B cell (primary cell): ENCODE measurements around the gene ZNF320. TPM values are rescaled to one million over a fixed set of nuclear protein-coding genes. Genes with fewer than 3 reads are reported as not detected.

Experiments
- ATAC-seq: fragments of 200-7000 bp; cut with Tn5 transposase; one replicate; pipeline ENCODE4 v1.10.0; 2021; ENCODE audit warnings: low read depth, mild to moderate bottlenecking, moderate number of reproducible peaks, moderate library complexity
- CTCF ChIA-PET: fragments of 350-600 bp; sonication (Branson Sonifier 250); formaldehyde crosslinking; loops from one replicate; lab custom pipeline; 2021; ENCODE audit warnings: antibody characterized with exemption, inconsistent platforms; lab: Charles Lee
- POLR2A ChIA-PET: fragments of 350-600 bp; sonication (Branson Sonifier 250); formaldehyde crosslinking; loops from one replicate; lab custom pipeline; 2021; ENCODE audit warnings: antibody characterized with exemption; lab: Charles Lee
- DNase-seq: peaks from one replicate; pipeline ENCODE4 v3.0.0; 2013
- H2AFZ ChIP-seq: 2 replicates; pipeline ENCODE4 v1.6.1; 2012; ENCODE audit warnings: mild to moderate bottlenecking, low read depth, low read length; ENCODE audit not compliant: insufficient read depth, poor library complexity, severe bottlenecking
- H3K27ac ChIP-seq, 2 donors: 1 replicate in 1 of 2; 2 replicates in 1 of 2; pipeline ENCODE4 v1.5.1; 2012 to 2013; ENCODE audit warnings: low read length in 2 of 2, mild to moderate bottlenecking in 2 of 2, moderate library complexity in 1 of 2
- H3K27me3 ChIP-seq, 4 experiments: fragments of 200-600 bp in 1 of 4; sonication (generic) in 1 of 4; replicated peaks in 1 of 4; 1 replicate in 2 of 4; 2 replicates in 2 of 4; pipeline versions ENCODE4 v1.6.1 to v1.7.0; 2013 to 2016; ENCODE audit warnings: low read length in 3 of 4, mild to moderate bottlenecking in 2 of 4, mixed read lengths in 1 of 4, moderate library complexity in 1 of 4; ENCODE audit not compliant: insufficient read depth in 4 of 4, control insufficient read depth in 3 of 4; ENCODE audit errors: control extremely low read depth in 1 of 4
- H3K36me3 ChIP-seq, 2 experiments: replicated peaks in 1 of 2; 1 replicate in 1 of 2; 2 replicates in 1 of 2; pipeline versions ENCODE4 v1.6.1 to v1.7.1; 2013; ENCODE audit warnings: low read length in 1 of 2; ENCODE audit not compliant: insufficient read depth in 2 of 2, control insufficient read depth in 1 of 2; ENCODE audit errors: control extremely low read depth in 1 of 2, extremely low read depth in 1 of 2
- H3K4me1 ChIP-seq, 2 donors: fragments of 200-600 bp in 1 of 2; sonication (generic) in 1 of 2; 1 replicate in 1 of 2; 2 replicates in 1 of 2; pipeline versions ENCODE4 v1.5.1 to v1.6.1; 2013 to 2017; ENCODE audit warnings: low read length in 2 of 2; ENCODE audit not compliant: control insufficient read depth in 2 of 2, insufficient read depth in 2 of 2
- H3K4me2 ChIP-seq: replicated peaks from 2 replicates; pipeline ENCODE3; 2012; ENCODE audit warnings: mild to moderate bottlenecking, low read depth, low read length; ENCODE audit not compliant: poor library complexity, severe bottlenecking
- H3K4me3 ChIP-seq, 5 experiments: fragments of 200-600 bp in 1 of 5; sonication (generic) in 1 of 5; 1 replicate in 3 of 5; 2 replicates in 2 of 5; pipeline versions ENCODE4 v1.5.1 to v1.7.0; 2011 to 2016; ENCODE audit warnings: low read length in 4 of 5, mild to moderate bottlenecking in 4 of 5, low read depth in 2 of 5, control low read depth in 1 of 5, moderate library complexity in 1 of 5; ENCODE audit not compliant: insufficient read depth in 1 of 5; ENCODE audit errors: control extremely low read depth in 1 of 5, extremely low read depth in 1 of 5
- H3K79me2 ChIP-seq: fragments of 200-600 bp; sonication (generic); one replicate; pipeline ENCODE4 v1.6.0; 2016; ENCODE audit warnings: low read length; ENCODE audit not compliant: control insufficient read depth, insufficient read depth
- H3K9ac ChIP-seq: fragments of 200-600 bp; sonication (generic); 2 replicates; pipeline ENCODE4 v1.6.1; 2017; ENCODE audit warnings: mild to moderate bottlenecking, low read length, moderate library complexity
- H3K9me3 ChIP-seq, 3 donors: one replicate each; pipeline versions ENCODE4 v1.6.1 to v1.7.1; 2013; ENCODE audit warnings: low read length in 2 of 3; ENCODE audit not compliant: control insufficient read depth in 2 of 3, insufficient read depth in 1 of 3; ENCODE audit errors: control extremely low read depth in 1 of 3
- H4K20me1 ChIP-seq: 2 replicates; pipeline ENCODE4 v1.6.0; 2012; ENCODE audit warnings: mild to moderate bottlenecking, low read length; ENCODE audit not compliant: insufficient read depth, control insufficient read depth, poor library complexity, severe bottlenecking
- H3K27ac Mint-ChIP-seq: one replicate; pipeline ENCODE4 v1.8.0; 2021; ENCODE audit warnings: mixed read lengths
- H3K27me3 Mint-ChIP-seq: one replicate; pipeline ENCODE4 v1.8.0; 2021; ENCODE audit warnings: mixed read lengths
- H3K4me1 Mint-ChIP-seq: one replicate; pipeline ENCODE4 v1.8.0; 2021; ENCODE audit warnings: mixed read lengths
- H3K4me3 Mint-ChIP-seq: one replicate; pipeline ENCODE4 v1.8.0; 2021; ENCODE audit warnings: mixed read lengths
- H3K9me3 Mint-ChIP-seq: one replicate; pipeline ENCODE4 v1.8.0; 2022; ENCODE audit warnings: mixed read lengths; ENCODE audit not compliant: insufficient read depth
- EZH2 ChIP-seq: IDR thresholded peaks from 2 replicates; pipeline ENCODE4 v1.6.1; 2012; ENCODE audit warnings: borderline replicate concordance, low read depth, mild to moderate bottlenecking, moderate library complexity, low read length; ENCODE audit not compliant: insufficient read depth, poor library complexity, severe bottlenecking
- WGBS: methylation state at CpG from one replicate; pipeline ENCODE4 v1.1.5; 2013; ENCODE audit warnings: missing lambda C conversion rate; ENCODE audit not compliant: insufficient coverage; 5-methylcytosine and 5-hydroxymethylcytosine counted together
- intact Hi-C: fragments of 100-400 bp; cut with micrococcal nuclease; formaldehyde crosslinking; loops from one replicate; pipeline ENCODE4 v1.10.0; 2022
- polyA plus RNA-seq: library from polyadenylated mRNA; depleted of rRNA; stranded (reverse); fragments of >200 nt; gene quantifications from 2 replicates; pipeline ENCODE4 v1.2.3, GENCODE V29; 2012
- total RNA-seq, 2 donors: library from RNA; stranded (reverse); fragments of 120-200 nt in 1 of 2; gene quantifications; 1 replicate in 1 of 2; 2 replicates in 1 of 2; pipeline versions ENCODE4 v1.2.3 to v1.2.4, GENCODE V29; 2013 to 2022
- TF ChIP-seq, protein P1 (sequence below): fragments of 200-600 bp; IDR thresholded peaks from one replicate; pipeline ENCODE4 v1.8.0; 2022; ENCODE audit warnings: antibody characterized with exemption, mild to moderate bottlenecking

ZNF320 gene
- total and polyA plus RNA-seq, 2 donors (not counting 1 experiment from before 2014, with no cell fraction given) = 14.5 to 33.1 TPM

DNA sequence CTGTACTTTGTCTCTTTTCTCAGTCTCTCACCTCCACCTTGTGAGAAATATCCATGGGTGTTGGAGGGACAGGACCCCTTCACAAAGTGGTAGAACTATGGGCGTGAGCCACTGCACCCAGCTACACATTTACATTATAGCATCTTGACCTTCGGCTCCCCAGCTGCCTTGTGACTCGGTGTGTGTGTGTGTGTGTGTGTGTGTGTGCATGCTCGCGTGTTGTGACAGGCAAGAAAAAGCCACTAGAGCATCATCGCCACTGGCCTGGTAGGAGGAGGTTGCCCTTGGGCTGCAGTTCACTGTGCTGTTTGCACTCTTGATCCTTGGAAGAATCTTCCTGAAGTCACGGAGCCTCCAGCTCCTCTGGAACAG, 39.5 kb upstream of the ZNF320 start:
- Mint-ChIP-seq H3K9me3 (no peaks in the 10 kb centered on the region), H3K4me1 (peaks cover 37% of the 10 kb centered on the region), H3K4me3 (no peak overlapping the region), H3K27ac (no peak overlapping the region), H3K27me3 (no peaks in the 10 kb centered on the region)
- Histone ChIP-seq H4K20me1 (no peaks in the 10 kb centered on the region), H3K79me2 (peaks cover 41% of the 10 kb centered on the region), H3K27me3 (no peaks in the 10 kb centered on the region), H3K4me1 (peaks cover 9 to 13% of the 10 kb centered on the region in 2 donors), H2AFZ (no peak overlapping the region), H3K4me2 (no peak overlapping the region), H3K9ac (no peak overlapping the region), H3K9me3 (peaks cover 0 to 47% (median 0%) of the 10 kb centered on the region in 3 donors), H3K4me3 (no peak overlapping the region), H3K36me3 (peaks cover 0 to 2% of the 10 kb centered on the region in 2 experiments), H3K27ac (no peak overlapping the region)
- DNase-seq (no peak), ATAC-seq (no peak)
- ChIA-PET POLR2A (no interaction called here), CTCF (interaction anchor here (0.6 kb wide), 1 partner anchor 747 kb away, joined by 3 read pairs; the partner anchor contains the start of gene PPP2R1A)
- WGBS = 94% methylated on average over 3 of the region's 7 CpGs
- intact Hi-C loops = no loop called here
- TF ChIP-seq EZH2 = no peak
- TF ChIP-seq, protein P1, sequence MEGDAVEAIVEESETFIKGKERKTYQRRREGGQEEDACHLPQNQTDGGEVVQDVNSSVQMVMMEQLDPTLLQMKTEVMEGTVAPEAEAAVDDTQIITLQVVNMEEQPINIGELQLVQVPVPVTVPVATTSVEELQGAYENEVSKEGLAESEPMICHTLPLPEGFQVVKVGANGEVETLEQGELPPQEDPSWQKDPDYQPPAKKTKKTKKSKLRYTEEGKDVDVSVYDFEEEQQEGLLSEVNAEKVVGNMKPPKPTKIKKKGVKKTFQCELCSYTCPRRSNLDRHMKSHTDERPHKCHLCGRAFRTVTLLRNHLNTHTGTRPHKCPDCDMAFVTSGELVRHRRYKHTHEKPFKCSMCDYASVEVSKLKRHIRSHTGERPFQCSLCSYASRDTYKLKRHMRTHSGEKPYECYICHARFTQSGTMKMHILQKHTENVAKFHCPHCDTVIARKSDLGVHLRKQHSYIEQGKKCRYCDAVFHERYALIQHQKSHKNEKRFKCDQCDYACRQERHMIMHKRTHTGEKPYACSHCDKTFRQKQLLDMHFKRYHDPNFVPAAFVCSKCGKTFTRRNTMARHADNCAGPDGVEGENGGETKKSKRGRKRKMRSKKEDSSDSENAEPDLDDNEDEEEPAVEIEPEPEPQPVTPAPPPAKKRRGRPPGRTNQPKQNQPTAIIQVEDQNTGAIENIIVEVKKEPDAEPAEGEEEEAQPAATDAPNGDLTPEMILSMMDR = no peak

- no peak overlapping the region for H3K4me2 ChIP-seq
- peaks cover 0 to 51% (median 0%) of the 10 kb centered on the region in 3 donors for H3K9me3 ChIP-seq
- H3K27me3 ChIP-seq = no peaks in the 10 kb centered on the region
- no peak for TF ChIP-seq EZH2
- TF ChIP-seq, protein P1 = no peak
- H2AFZ ChIP-seq = no peak overlapping the region
- peaks cover 35% of the 10 kb centered on the region for H3K79me2 ChIP-seq
- H3K4me1 ChIP-seq = peaks cover 3 to 7% of the 10 kb centered on the region in 2 donors
- Mint-ChIP-seq H3K4me3 (no peak overlapping the region), H3K4me1 (peaks cover 32% of the 10 kb centered on the region), H3K27me3 (no peaks in the 10 kb centered on the region), H3K27ac (no peak overlapping the region), H3K9me3 (no peaks in the 10 kb centered on the region)
- H3K9ac ChIP-seq = no peak overlapping the region
- CTCF ChIA-PET = no interaction called here
- intact Hi-C loops = no loop called here
- no peak for ATAC-seq
- POLR2A ChIA-PET = no interaction called here
- H3K27ac ChIP-seq = no peak overlapping the region
- no peaks in the 10 kb centered on the region for H4K20me1 ChIP-seq
- peaks cover 0 to 2% of the 10 kb centered on the region in 2 experiments for H3K36me3 ChIP-seq
- WGBS = 2% methylated on average over 5 of the region's 12 CpGs
- H3K4me3 ChIP-seq = no peak overlapping the region
- no peak for DNase-seq
Observed at GRCh38 chr19:52936151-52936953, 38.9 kb upstream of the ZNF320 start.
